IPS DF 6.9 (cell line): ENCODE results near the gene ZCCHC24.

Experiments used
- DNase-seq: peaks from one replicate; pipeline ENCODE4 v3.0.0-alpha.2; 2013; ENCODE audit warnings: low read depth, low spot score
- H3K27ac ChIP-seq: one replicate; pipeline ENCODE4 v1.5.1; 2013; ENCODE audit warnings: low read length, control low read depth
- H3K27me3 ChIP-seq: 2 replicates; pipeline ENCODE4 v1.6.1; 2013; ENCODE audit warnings: mild to moderate bottlenecking, low read length; ENCODE audit not compliant: control insufficient read depth, insufficient read depth
- H3K36me3 ChIP-seq: 2 replicates; pipeline ENCODE4 v1.6.1; 2013; ENCODE audit warnings: low read length; ENCODE audit not compliant: control insufficient read depth, insufficient read depth
- H3K4me1 ChIP-seq: 2 replicates; pipeline ENCODE4 v1.6.1; 2013; ENCODE audit warnings: low read length; ENCODE audit not compliant: control insufficient read depth, insufficient read depth
- H3K4me3 ChIP-seq: 2 replicates; pipeline ENCODE4 v1.5.1; 2013; ENCODE audit warnings: mild to moderate bottlenecking, low read length
- H3K9me3 ChIP-seq: 2 replicates; pipeline ENCODE4 v1.6.1; 2013; ENCODE audit warnings: low read length, inconsistent platforms; ENCODE audit not compliant: control insufficient read depth, insufficient read depth
- WGBS: extraction: QIAGEN DNeasy Blood & Tissue Kit; methylation state at CpG from one replicate; pipeline ENCODE4 v1.1.7; 2013; ENCODE audit warnings: mixed read lengths, missing lambda C conversion rate; ENCODE audit not compliant: insufficient read length, insufficient coverage; 5-methylcytosine and 5-hydroxymethylcytosine counted together

The ZCCHC24 gene

GRCh38 chr10:79405221-79405994 lies 40.0 kb downstream of the ZCCHC24 start:
- no peak overlapping the region for H3K27ac ChIP-seq
- no peaks in the 10 kb centered on the region for H3K9me3 ChIP-seq
- no peak overlapping the region for H3K4me3 ChIP-seq
- peaks cover 11% of the 10 kb centered on the region for H3K4me1 ChIP-seq
- no CpG with 5 or more reads among the region's 13 CpGs for WGBS
- no peaks in the 10 kb centered on the region for H3K27me3 ChIP-seq
- no peak for DNase-seq
- H3K36me3 ChIP-seq = no peaks in the 10 kb centered on the region; the same call in 1 of the 2 replicates

GRCh38 chr10:79404690-79405131 lies 40.7 kb downstream of the ZCCHC24 start:
- no CpG with 5 or more reads among the region's 5 CpGs for WGBS
- Histone ChIP-seq H3K4me1 (peaks cover 13% of the 10 kb centered on the region), H3K27me3 (no peaks in the 10 kb centered on the region), H3K9me3 (no peaks in the 10 kb centered on the region), H3K4me3 (no peak overlapping the region), H3K36me3 (no peaks in the 10 kb centered on the region; the same call in 1 of the 2 replicates), H3K27ac (no peak overlapping the region)
- no peak for DNase-seq

GRCh38 chr10:79404231-79404609 lies 41.2 kb downstream of the ZCCHC24 start:
- Histone ChIP-seq H3K27me3 (no peaks in the 10 kb centered on the region), H3K4me1 (peaks cover 17% of the 10 kb centered on the region), H3K36me3 (no peaks in the 10 kb centered on the region; the same call in 1 of the 2 replicates), H3K27ac (no peak overlapping the region), H3K9me3 (no peaks in the 10 kb centered on the region), H3K4me3 (no peak overlapping the region)
- DNase-seq = no peak
- WGBS = no CpG with 5 or more reads among the region's 7 CpGs

- H3K4me1 ChIP-seq = peaks cover 20% of the 10 kb centered on the region
- no CpG with 5 or more reads among the region's 23 CpGs for WGBS
These were observed 41.8 kb downstream of the ZCCHC24 start for GRCh38 chr10:79403441-79404230.

GRCh38 chr10:79402951-79403350 lies 42.5 kb downstream of the ZCCHC24 start:
- Histone ChIP-seq H3K27me3 (no peaks in the 10 kb centered on the region), H3K9me3 (no peaks in the 10 kb centered on the region), H3K36me3 (no peaks in the 10 kb centered on the region; the same call in 1 of the 2 replicates), H3K4me1 (peaks cover 20% of the 10 kb centered on the region), H3K27ac (no peak overlapping the region), H3K4me3 (no peak overlapping the region)
- WGBS = no CpG with 5 or more reads among the region's 8 CpGs
- DNase-seq = no peak

More at GRCh38 chr10:79403441-79404230, 41.8 kb downstream of the ZCCHC24 start:
- H3K36me3 ChIP-seq = no peaks in the 10 kb centered on the region; the same call in 1 of the 2 replicates
- H3K27me3 ChIP-seq = no peaks in the 10 kb centered on the region
- H3K4me3 ChIP-seq = no peak overlapping the region
- H3K9me3 ChIP-seq = no peaks in the 10 kb centered on the region
- no peak for DNase-seq
- no peak overlapping the region for H3K27ac ChIP-seq

- Histone ChIP-seq H3K4me1 (peaks cover 20% of the 10 kb centered on the region), H3K27me3 (no peaks in the 10 kb centered on the region), H3K27ac (no peak overlapping the region), H3K4me3 (no peak overlapping the region), H3K9me3 (no peaks in the 10 kb centered on the region), H3K36me3 (no peaks in the 10 kb centered on the region; the same call in 1 of the 2 replicates)
- DNase-seq = no peak
- WGBS = no CpG with 5 or more reads among the region's 7 CpGs
These were observed 42.8 kb downstream of the ZCCHC24 start for GRCh38 chr10:79402625-79402946.

GRCh38 chr10:79401015-79401921 lies 44.2 kb downstream of the ZCCHC24 start:
- no CpG with 5 or more reads among the region's 23 CpGs for WGBS
- DNase-seq = no peak
- Histone ChIP-seq H3K27ac (no peak overlapping the region), H3K4me1 (peaks cover 20% of the 10 kb centered on the region), H3K36me3 (no peaks in the 10 kb centered on the region; the same call in 1 of the 2 replicates), H3K4me3 (no peak overlapping the region), H3K27me3 (no peaks in the 10 kb centered on the region), H3K9me3 (no peaks in the 10 kb centered on the region)

- no CpG with 5 or more reads among the region's 11 CpGs for WGBS
- H3K4me1 ChIP-seq = peaks cover 16% of the 10 kb centered on the region
- no peaks in the 10 kb centered on the region; the same call in 1 of the 2 replicates for H3K36me3 ChIP-seq
- no peaks in the 10 kb centered on the region for H3K9me3 ChIP-seq
- DNase-seq = no peak
- H3K27ac ChIP-seq = no peak overlapping the region
- no peak overlapping the region for H3K4me3 ChIP-seq
- no peaks in the 10 kb centered on the region for H3K27me3 ChIP-seq
These were observed 45.0 kb downstream of the ZCCHC24 start for GRCh38 chr10:79400146-79401004.

GRCh38 chr10:79399223-79399831 lies 46.1 kb downstream of the ZCCHC24 start:
- DNase-seq = peak; percentile 52
- Histone ChIP-seq H3K4me3 (no peak overlapping the region), H3K4me1 (peaks cover 11% of the 10 kb centered on the region), H3K27me3 (no peaks in the 10 kb centered on the region), H3K9me3 (no peaks in the 10 kb centered on the region), H3K36me3 (no peaks in the 10 kb centered on the region), H3K27ac (no peak overlapping the region)
- no CpG with 5 or more reads among the region's 15 CpGs for WGBS
